AG09309 (cell line): ENCODE measurements around the gene ST3GAL6.

Experiments used
- DNase-seq: peaks from one replicate; pipeline ENCODE4 v3.0.0-alpha.2; 2010; ENCODE audit warnings: low read depth
- H3K4me3 ChIP-seq: 2 replicates; pipeline ENCODE4 v1.5.1; 2011; ENCODE audit warnings: mild to moderate bottlenecking, low read depth, low read length, moderate library complexity; ENCODE audit not compliant: control insufficient read depth
- CTCF ChIP-seq: IDR thresholded peaks from 2 replicates; pipeline ENCODE4 v1.5.1; 2011; ENCODE audit warnings: mild to moderate bottlenecking, low read depth, low read length, inconsistent platforms; ENCODE audit not compliant: insufficient read depth, control insufficient read depth; ENCODE audit errors: missing control alignments

The ST3GAL6 gene

GRCh38 chr3:98731720-98732285 is 31.3 kb upstream of the ST3GAL6 start:
- no peak for DNase-seq
- no peak for TF ChIP-seq CTCF
- H3K4me3 ChIP-seq: peak overlapping the region; percentile 61

DNA sequence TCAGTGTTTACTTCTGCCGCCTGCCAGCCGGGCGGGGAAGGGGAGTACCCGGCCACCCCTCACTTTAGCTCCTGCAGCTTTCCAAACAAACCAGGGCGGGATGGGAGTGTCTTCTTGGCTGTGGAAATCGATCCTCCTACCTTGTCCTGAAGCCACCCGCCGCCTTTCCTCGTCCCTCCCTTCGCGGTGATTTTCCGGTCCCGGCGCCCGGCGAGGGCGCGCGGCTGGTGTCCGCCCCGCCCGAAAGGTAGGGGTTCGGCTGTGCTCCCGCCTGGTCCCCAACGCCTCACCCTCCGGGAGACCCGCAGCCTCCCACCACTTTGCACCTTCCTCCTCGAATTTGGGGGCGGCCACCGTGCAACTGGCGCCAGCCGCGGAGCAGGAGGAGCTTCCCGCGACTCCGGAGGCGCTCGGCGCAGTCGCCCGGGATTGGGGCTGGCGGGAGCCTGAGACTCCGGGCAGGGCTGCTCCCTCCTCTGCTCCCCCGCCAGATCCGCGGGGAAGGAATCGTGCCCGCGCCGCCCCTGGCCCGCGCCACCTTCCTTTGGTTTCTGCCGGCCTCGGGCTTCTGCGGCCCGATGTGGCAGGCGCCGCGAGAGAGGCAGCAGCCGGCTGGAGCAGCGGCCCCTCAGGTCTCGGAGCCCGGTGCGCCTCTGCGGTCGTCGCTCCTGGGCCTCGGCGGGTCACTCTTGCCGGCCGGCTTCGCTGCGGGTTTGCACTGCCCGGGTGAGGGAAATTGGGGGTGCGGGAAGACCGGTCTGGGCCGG is 30.7 kb upstream of the ST3GAL6 start:
- peak overlapping the region; percentile 61 for H3K4me3 ChIP-seq
- no peak for TF ChIP-seq CTCF
- no peak for DNase-seq

- no peak for TF ChIP-seq CTCF
- no peak for DNase-seq
- peak overlapping the region; percentile 61 for H3K4me3 ChIP-seq
Observed at GRCh38 chr3:98733053-98733811, 29.9 kb upstream of the ST3GAL6 start.

DNA sequence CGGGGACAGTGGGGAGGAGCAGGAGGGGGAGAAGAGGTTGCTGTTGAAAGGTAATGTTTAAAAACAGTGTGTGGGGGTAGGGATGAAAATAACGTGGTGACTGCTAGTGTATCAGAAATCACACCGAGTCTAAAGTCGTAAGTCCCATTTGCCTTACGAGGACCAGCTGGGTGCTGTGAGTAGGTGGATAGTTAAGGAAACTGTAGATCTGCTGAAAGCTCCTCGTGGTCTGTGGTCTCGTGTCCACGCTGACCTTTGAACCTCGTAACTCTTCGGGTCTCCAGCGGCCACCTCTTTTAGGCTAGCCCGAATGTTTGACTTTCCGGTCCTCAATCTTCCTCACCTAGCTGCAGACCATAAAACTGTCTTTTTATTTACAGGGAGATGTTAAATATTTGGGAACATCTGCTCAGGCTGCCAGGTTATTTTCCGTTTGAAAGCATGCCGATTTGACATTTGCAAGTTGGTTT is 29.3 kb upstream of the ST3GAL6 start:
- no peak for TF ChIP-seq CTCF
- no peak for DNase-seq
- peak overlapping the region; percentile 61 for H3K4me3 ChIP-seq

DNA sequence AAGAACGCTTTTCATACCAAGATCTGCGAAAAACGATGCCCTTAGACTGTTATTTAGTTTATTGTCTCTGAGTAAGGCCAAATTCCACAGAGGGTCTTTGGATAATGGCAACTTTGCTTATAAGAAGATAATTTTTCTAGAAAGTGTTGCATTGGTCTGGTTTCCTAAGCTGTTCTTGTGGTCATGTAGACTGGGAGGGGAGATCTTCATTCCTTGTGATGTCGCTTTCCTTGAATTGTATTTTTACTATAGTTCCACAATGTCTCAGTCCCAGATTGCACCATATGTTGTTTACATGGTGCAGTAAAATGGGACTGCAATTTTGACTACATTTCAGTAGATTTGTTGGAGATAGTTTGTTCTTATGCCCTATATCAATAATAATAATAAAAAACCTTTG is 28.8 kb upstream of the ST3GAL6 start:
- no peak for TF ChIP-seq CTCF
- no peak overlapping the region for H3K4me3 ChIP-seq
- DNase-seq: no peak

GRCh38 chr3:98734735-98735134 is 28.4 kb upstream of the ST3GAL6 start:
- TF ChIP-seq CTCF: no peak
- no peak overlapping the region for H3K4me3 ChIP-seq
- DNase-seq: no peak
